GM12878 (cell line): ENCODE results near the gene ENO2. TPM values are rescaled to one million over a fixed set of nuclear protein-coding genes. Genes with fewer than 3 reads are reported as not detected.

Source experiments
- MTA2 ChIP-seq: fragments of 450-650 bp; IDR thresholded peaks from 2 replicates; pipeline ENCODE4 v1.6.1; 2016; ENCODE audit warnings: low read depth, mild to moderate bottlenecking, moderate library complexity
- SPI1 ChIP-seq: IDR thresholded peaks from 2 replicates; pipeline ENCODE4 v1.6.1; 2011; ENCODE audit warnings: low read depth, mild to moderate bottlenecking, low read length, moderate library complexity, borderline replicate concordance; ENCODE audit not compliant: insufficient read depth
- ZNF687 ChIP-seq: fragments of 450-650 bp; IDR thresholded peaks from 2 replicates; pipeline ENCODE4 v1.6.1; 2017; ENCODE audit warnings: mild to moderate bottlenecking, moderate library complexity
- polyA plus RNA-seq, 11 experiments: library from polyadenylated mRNA; depleted of rRNA in 4 of 11; unstranded in 6 of 11; stranded (reverse) in 5 of 11; fragments of >200 nt; fragmentation: Nextera tagmentation in 4 of 11; fragmentation: Illumina TruSeq in 1 of 11; extraction: Ambion mirVana in 4 of 11; extraction: Trizol in 1 of 11; gene quantifications; 1 replicate in 1 of 11; 2 replicates in 10 of 11; pipeline versions ENCODE4 v1.2.1 to v1.2.3, GENCODE V29; 2011 to 2016; ENCODE audit warnings: inconsistent platforms in 2 of 11, missing spikeins in 2 of 11, low read depth in 1 of 11
- total RNA-seq, 4 experiments: library from RNA; depleted of rRNA in 3 of 4; stranded (reverse); fragments of >200 nt in 3 of 4; fragmentation: Illumina TruSeq in 1 of 4; extraction: Trizol in 1 of 4; gene quantifications; 2 replicates each; pipeline versions ENCODE4 v1.2.1 to v1.2.3, GENCODE V29; 2013 to 2021

ENO2 gene
- total and polyA plus RNA-seq, 10 of the 15 experiments (the other 5 are each of a cell fraction or from before 2014, with no cell fraction given): 24.8 to 196 (median 43.1) TPM

- TF ChIP-seq MTA2: no peak
- peak; percentile 73 for TF ChIP-seq ZNF687
- TF ChIP-seq SPI1: no peak
- TF ChIP-seq, all 136 proteins: peak for 35
These were observed 46.8 kb upstream of the ENO2 start, which contains the start of gene TPI1 (continued) for GRCh38 chr12:6867413-6868210.
